PC-3 (cell line): ENCODE data around the gene THOC1. TPM values are rescaled to one million over a fixed set of nuclear protein-coding genes. Genes with fewer than 3 reads are reported as not detected.

Experiments
- ATAC-seq: fragments of 200-7000 bp; cut with Tn5 transposase; 2 replicates; pipeline ENCODE4 v1.9.1; 2020; ENCODE audit warnings: mild to moderate bottlenecking, moderate library complexity
- BruUV-seq: library from RNA; stranded (reverse); fragments of 400-500 nt; replicated peaks from 2 replicates; lab custom pipeline; 2021; lab: Mats Ljungman, UMichigan
- CTCF ChIA-PET: fragments of 300-600 bp; sonication (Branson Sonifier 250); formaldehyde crosslinking; loops from one replicate; lab custom pipeline; 2022; ENCODE audit warnings: antibody characterized with exemption; lab: Charles Lee
- POLR2A ChIA-PET: fragments of 300-600 bp; sonication (Branson Sonifier 250); formaldehyde crosslinking; loops from one replicate; lab custom pipeline; 2022; ENCODE audit warnings: antibody characterized with exemption; ENCODE audit not compliant: unreplicated experiment; lab: Charles Lee
- DNase-seq: peaks from one replicate; pipeline ENCODE4 v3.0.0-alpha.2; 2015
- H2AFZ ChIP-seq: fragments of 300-600 bp; sonication (generic); 2 replicates; pipeline ENCODE4 v1.6.0; 2016; ENCODE audit warnings: antibody characterized with exemption, low read length
- H3F3A ChIP-seq: fragments of 300-600 bp; sonication (generic); one replicate; pipeline ENCODE4 v1.6.0; 2017; ENCODE audit warnings: antibody characterized with exemption, low read length, control low read depth, mild to moderate bottlenecking; ENCODE audit not compliant: unreplicated experiment
- H3K27ac ChIP-seq: fragments of 300-600 bp; sonication (generic); 2 replicates; pipeline ENCODE4 v1.5.1; 2016; ENCODE audit warnings: mild to moderate bottlenecking, low read length
- H3K27me3 ChIP-seq: fragments of 300-600 bp; sonication (generic); 2 replicates; pipeline ENCODE4 v1.6.1; 2016; ENCODE audit warnings: low read length, mixed read lengths
- H3K36me3 ChIP-seq: fragments of 300-600 bp; sonication (generic); 2 replicates; pipeline ENCODE4 v1.6.1; 2016; ENCODE audit warnings: low read depth, mixed run types, low read length, mixed read lengths
- H3K4me1 ChIP-seq: fragments of 300-600 bp; sonication (generic); 2 replicates; pipeline ENCODE4 v1.5.1; 2016; ENCODE audit warnings: low read length; ENCODE audit not compliant: insufficient read depth
- H3K4me2 ChIP-seq: fragments of 300-600 bp; sonication (generic); 2 replicates; pipeline ENCODE4 v1.6.0; 2016; ENCODE audit warnings: low read length
- H3K4me3 ChIP-seq: fragments of 300-600 bp; sonication (generic); 2 replicates; pipeline ENCODE4 v1.5.1; 2016; ENCODE audit warnings: mild to moderate bottlenecking, low read length, mixed read lengths
- H3K79me2 ChIP-seq: fragments of 300-600 bp; sonication (generic); 2 replicates; pipeline ENCODE4 v1.6.1; 2017; ENCODE audit warnings: low read length, mixed read lengths
- H3K9ac ChIP-seq: fragments of 300-600 bp; sonication (generic); 2 replicates; pipeline ENCODE4 v1.6.0; 2016; ENCODE audit warnings: mild to moderate bottlenecking, low read length
- H3K9me2 ChIP-seq: fragments of 300-600 bp; sonication (generic); replicated peaks from 2 replicates; pipeline ENCODE4 v1.6.1; 2016; ENCODE audit warnings: mixed run types, low read length, mixed read lengths
- H3K9me3 ChIP-seq: fragments of 300-600 bp; sonication (generic); 2 replicates; pipeline ENCODE4 v1.6.1; 2016; ENCODE audit warnings: low read length, mixed read lengths
- H4K20me1 ChIP-seq: fragments of 300-600 bp; sonication (generic); 2 replicates; pipeline ENCODE4 v1.6.1; 2016; ENCODE audit warnings: low read length, mixed read lengths
- EZH2 ChIP-seq: fragments of 300-600 bp; sonication (generic); IDR thresholded peaks from one replicate; pipeline ENCODE4 v1.6.1; 2017; ENCODE audit warnings: antibody characterized with exemption, mild to moderate bottlenecking, low read length; ENCODE audit not compliant: unreplicated experiment
- EZH2phosphoT487 ChIP-seq: fragments of 300-600 bp; sonication (generic); IDR thresholded peaks from 2 replicates; pipeline ENCODE4 v1.6.1; 2018; ENCODE audit warnings: mild to moderate bottlenecking, antibody characterized with exemption, low read length, borderline replicate concordance
- intact Hi-C: fragments of 100-400 bp; cut with micrococcal nuclease; formaldehyde crosslinking; loops from 2 replicates; pipeline ENCODE4 v1.9.0; 2023
- total RNA-seq: library from RNA; depleted of rRNA; stranded (reverse); fragments of >200 nt; gene quantifications from 2 replicates; pipeline ENCODE4 v1.2.3, GENCODE V29; 2014
- TF ChIP-seq, protein P1 (sequence below): fragments of 300-600 bp; sonication (generic); conservative IDR thresholded peaks from 2 replicates; pipeline ENCODE4 v1.5.1; 2017; ENCODE audit warnings: antibody characterized with exemption, low read depth, mild to moderate bottlenecking, low read length

The THOC1 gene
- total RNA-seq, 1 experiment from 2014 or later: 43.5 TPM

- no TSS peak for BruUV-seq
These were observed 4.8 kb upstream of the THOC1 start for GRCh38 chr18:272650-273049.

GRCh38 chr18:269480-270095 lies 1.7 kb upstream of the THOC1 start:
- ATAC-seq (no peak), DNase-seq (no peak)
- Histone ChIP-seq H3K4me3 (peak overlapping the region; percentile 92; the same call in 1 of the 2 replicates), H3K9me3 (no peaks in the 10 kb centered on the region), H3K9me2 (no peaks in the 10 kb centered on the region), H3K79me2 (peaks cover 46% of the 10 kb centered on the region), H3K9ac (no peak overlapping the region), H2AFZ (no peak overlapping the region), H3K27ac (no peak overlapping the region), H4K20me1 (no peaks in the 10 kb centered on the region), H3K36me3 (peaks cover 9% of the 10 kb centered on the region; the same call in 1 of the 2 replicates), H3K4me1 (peaks cover 12% of the 10 kb centered on the region), H3K4me2 (peak overlapping the region; percentile 86), H3F3A (no peaks in the 10 kb centered on the region), H3K27me3 (no peaks in the 10 kb centered on the region)
- CTCF ChIA-PET: no interaction called here
- intact Hi-C loops: loop anchor here (2.0 to 5.0 kb wide), 2 partner anchors 111 to 157 kb away; partner anchors contain the start of gene USP14
- TF ChIP-seq, protein P1, sequence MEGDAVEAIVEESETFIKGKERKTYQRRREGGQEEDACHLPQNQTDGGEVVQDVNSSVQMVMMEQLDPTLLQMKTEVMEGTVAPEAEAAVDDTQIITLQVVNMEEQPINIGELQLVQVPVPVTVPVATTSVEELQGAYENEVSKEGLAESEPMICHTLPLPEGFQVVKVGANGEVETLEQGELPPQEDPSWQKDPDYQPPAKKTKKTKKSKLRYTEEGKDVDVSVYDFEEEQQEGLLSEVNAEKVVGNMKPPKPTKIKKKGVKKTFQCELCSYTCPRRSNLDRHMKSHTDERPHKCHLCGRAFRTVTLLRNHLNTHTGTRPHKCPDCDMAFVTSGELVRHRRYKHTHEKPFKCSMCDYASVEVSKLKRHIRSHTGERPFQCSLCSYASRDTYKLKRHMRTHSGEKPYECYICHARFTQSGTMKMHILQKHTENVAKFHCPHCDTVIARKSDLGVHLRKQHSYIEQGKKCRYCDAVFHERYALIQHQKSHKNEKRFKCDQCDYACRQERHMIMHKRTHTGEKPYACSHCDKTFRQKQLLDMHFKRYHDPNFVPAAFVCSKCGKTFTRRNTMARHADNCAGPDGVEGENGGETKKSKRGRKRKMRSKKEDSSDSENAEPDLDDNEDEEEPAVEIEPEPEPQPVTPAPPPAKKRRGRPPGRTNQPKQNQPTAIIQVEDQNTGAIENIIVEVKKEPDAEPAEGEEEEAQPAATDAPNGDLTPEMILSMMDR: no peak
- TF ChIP-seq EZH2 (no peak), EZH2phosphoT487 (no peak)
- POLR2A ChIA-PET: no interaction called here
- no TSS peak for BruUV-seq

More at GRCh38 chr18:272650-273049, 4.8 kb upstream of the THOC1 start:
- Histone ChIP-seq H3K9me2 (no peaks in the 10 kb centered on the region), H3K79me2 (peaks cover 17% of the 10 kb centered on the region), H3K9me3 (no peaks in the 10 kb centered on the region), H3K27me3 (no peaks in the 10 kb centered on the region), H4K20me1 (no peaks in the 10 kb centered on the region), H2AFZ (no peak overlapping the region), H3K4me1 (peaks cover 6% of the 10 kb centered on the region), H3K4me3 (no peak overlapping the region), H3K4me2 (no peak overlapping the region), H3K27ac (no peak overlapping the region), H3K9ac (no peak overlapping the region), H3F3A (no peaks in the 10 kb centered on the region), H3K36me3 (no peaks in the 10 kb centered on the region)
- intact Hi-C loops: no loop called here
- TF ChIP-seq, protein P1: no peak
- TF ChIP-seq EZH2phosphoT487 (no peak), EZH2 (no peak)
- ATAC-seq (no peak), DNase-seq (no peak)
- POLR2A ChIA-PET: interaction anchor here (0.6 kb wide), 1 partner anchor 325 kb away, joined by 8 read pairs; no protein-coding TSS in a partner anchor
- CTCF ChIA-PET: no interaction called here

DNA sequence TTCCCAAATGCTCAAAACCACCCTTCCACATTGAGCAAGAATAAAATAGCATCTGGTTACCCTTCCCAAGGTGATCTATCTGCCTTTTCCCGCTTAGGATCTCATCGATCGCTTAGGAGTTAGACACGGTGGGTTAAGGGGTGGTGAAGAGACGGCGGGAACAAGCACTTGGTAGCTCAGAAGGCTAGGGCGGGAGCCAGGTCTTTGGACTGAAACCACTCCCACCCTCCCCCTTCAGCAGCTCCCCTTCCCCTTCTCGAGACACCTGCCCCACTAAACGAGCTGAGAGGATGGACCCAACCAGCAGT lies 513 bp downstream of the THOC1 start:
- H3K9me3 ChIP-seq: no peaks in the 10 kb centered on the region
- H3K4me1 ChIP-seq: peaks cover 12% of the 10 kb centered on the region
- no peaks in the 10 kb centered on the region for H3K27me3 ChIP-seq
- DNase-seq (no peak), ATAC-seq (peak; percentile 48)
- BruUV-seq: TSS peak; percentile 43
- H3K4me3 ChIP-seq: peak overlapping the region; percentile 92
- CTCF ChIA-PET: interaction anchor here (0.5 to 0.6 kb wide), 2 partner anchors 37 to 1654 kb away, joined by 3 read pairs; no protein-coding TSS in a partner anchor
- H4K20me1 ChIP-seq: no peaks in the 10 kb centered on the region
- H3K4me2 ChIP-seq: peak overlapping the region; percentile 86
- TF ChIP-seq EZH2phosphoT487: no peak
- TF ChIP-seq EZH2: no peak
- TF ChIP-seq, protein P1: no peak
- H3K9ac ChIP-seq: peak overlapping the region; percentile 99
- intact Hi-C loops: loop anchor here (5.0 kb wide), 1 partner anchor 155 kb away; no protein-coding TSS in a partner anchor
- POLR2A ChIA-PET: interaction anchor here (0.6 kb wide), 2 partner anchors 356 to 1893 kb away, joined by 6 to 13 read pairs; no protein-coding TSS in a partner anchor
- H3K79me2 ChIP-seq: peaks cover 46% of the 10 kb centered on the region
- H3F3A ChIP-seq: no peaks in the 10 kb centered on the region
- H3K9me2 ChIP-seq: no peaks in the 10 kb centered on the region
- peak overlapping the region; percentile 78 for H3K27ac ChIP-seq
- peaks cover 22% of the 10 kb centered on the region for H3K36me3 ChIP-seq
- peak overlapping the region; percentile 97 for H2AFZ ChIP-seq
